CD14-positive monocyte (primary cell): ENCODE results near the gene UBE2H. TPM values are rescaled to one million over a fixed set of nuclear protein-coding genes. Genes with fewer than 3 reads are reported as not detected.

Experiments
- DNase-seq, 3 donors: peaks; one replicate each; pipeline ENCODE4 v3.0.0-alpha.2; 2011 to 2022
- H2AFZ ChIP-seq: 2 replicates; pipeline ENCODE4 v1.6.0; 2012; ENCODE audit warnings: mild to moderate bottlenecking, low read depth, low read length, inconsistent platforms; ENCODE audit not compliant: insufficient read depth, poor library complexity, severe bottlenecking
- H3K27ac ChIP-seq, 2 donors: 1 replicate in 1 of 2; 2 replicates in 1 of 2; pipeline ENCODE4 v1.5.1; 2012 to 2013; ENCODE audit warnings: low read length in 2 of 2, control low read depth in 1 of 2, inconsistent platforms in 1 of 2, low read depth in 1 of 2, mild to moderate bottlenecking in 1 of 2
- H3K27me3 ChIP-seq, 2 donors: one replicate each; pipeline versions ENCODE4 v1.6.0 to v1.6.1; 2011 to 2013; ENCODE audit warnings: low read length in 2 of 2; ENCODE audit not compliant: control insufficient read depth in 2 of 2, insufficient read depth in 2 of 2
- H3K36me3 ChIP-seq, 2 donors: replicated peaks in 1 of 2; 1 replicate in 1 of 2; 2 replicates in 1 of 2; pipeline versions ENCODE4 v1.5.1 to v1.6.1; 2012 to 2013; ENCODE audit warnings: low read length in 2 of 2, control low read depth in 1 of 2, inconsistent platforms in 1 of 2, mild to moderate bottlenecking in 1 of 2; ENCODE audit not compliant: insufficient read depth in 2 of 2, control insufficient read depth in 1 of 2
- H3K4me1 ChIP-seq, 2 donors: 1 replicate in 1 of 2; 2 replicates in 1 of 2; pipeline versions ENCODE4 v1.5.1 to v1.6.1; 2012 to 2013; ENCODE audit warnings: low read length in 2 of 2, control low read depth in 1 of 2, inconsistent platforms in 1 of 2, mild to moderate bottlenecking in 1 of 2, moderate library complexity in 1 of 2; ENCODE audit not compliant: insufficient read depth in 2 of 2, control insufficient read depth in 1 of 2
- H3K4me2 ChIP-seq: replicated peaks from 2 replicates; pipeline ENCODE3; 2012; ENCODE audit warnings: low read length, moderate library complexity, mild to moderate bottlenecking; ENCODE audit not compliant: poor library complexity, severe bottlenecking; ENCODE audit errors: extremely low read depth
- H3K4me3 ChIP-seq, 3 experiments: fragments of 200-600 bp in 1 of 3; sonication (generic) in 1 of 3; replicated peaks in 1 of 3; 1 replicate in 2 of 3; 2 replicates in 1 of 3; pipeline ENCODE4 v1.5.1; 2011 to 2013; ENCODE audit warnings: low read length in 3 of 3, mild to moderate bottlenecking in 3 of 3, control low read depth in 2 of 3, low read depth in 2 of 3, inconsistent platforms in 1 of 3, moderate library complexity in 1 of 3
- H3K79me2 ChIP-seq: 2 replicates; pipeline ENCODE4 v1.6.0; 2012; ENCODE audit warnings: mild to moderate bottlenecking, control low read depth, inconsistent platforms, low read length, moderate library complexity; ENCODE audit not compliant: insufficient read depth
- H3K9ac ChIP-seq: 2 replicates; pipeline ENCODE4 v1.6.0; 2017; ENCODE audit warnings: low read length, mild to moderate bottlenecking; ENCODE audit not compliant: insufficient read depth, poor library complexity, severe bottlenecking
- H3K9me3 ChIP-seq, 2 donors: replicated peaks in 1 of 2; 1 replicate in 1 of 2; 2 replicates in 1 of 2; pipeline versions ENCODE4 v1.5.1 to v1.6.1; 2012 to 2013; ENCODE audit warnings: low read length in 2 of 2, control low read depth in 1 of 2; ENCODE audit not compliant: control insufficient read depth in 1 of 2, insufficient read depth in 1 of 2
- H4K20me1 ChIP-seq: 2 replicates; pipeline ENCODE4 v1.6.0; 2012; ENCODE audit warnings: mild to moderate bottlenecking, low read length, control low read depth, moderate library complexity; ENCODE audit not compliant: insufficient read depth
- H3K27ac Mint-ChIP-seq, 7 donors: one replicate each; pipeline ENCODE4 v1.8.0; 2020; ENCODE audit warnings: mild to moderate bottlenecking in 7 of 7, mixed read lengths in 7 of 7, moderate library complexity in 6 of 7, inconsistent platforms in 2 of 7
- H3K27me3 Mint-ChIP-seq, 3 donors: one replicate each; pipeline ENCODE4 v1.8.0; 2021 to 2022; ENCODE audit warnings: low read depth in 3 of 3, mild to moderate bottlenecking in 3 of 3, mixed read lengths in 3 of 3, moderate library complexity in 3 of 3, inconsistent platforms in 1 of 3
- H3K36me3 Mint-ChIP-seq, 2 donors: one replicate each; pipeline ENCODE4 v1.8.0; 2020; ENCODE audit warnings: mixed read lengths in 2 of 2, inconsistent platforms in 1 of 2, mild to moderate bottlenecking in 1 of 2
- H3K4me1 Mint-ChIP-seq: one replicate; pipeline ENCODE4 v1.8.0; 2020; ENCODE audit warnings: mild to moderate bottlenecking, mixed read lengths
- H3K4me3 Mint-ChIP-seq, 2 donors: one replicate each; pipeline ENCODE4 v1.8.0; 2020; ENCODE audit warnings: mild to moderate bottlenecking in 2 of 2, mixed read lengths in 2 of 2, moderate library complexity in 1 of 2
- H3K9me3 Mint-ChIP-seq, 7 donors: one replicate each; pipeline ENCODE4 v1.8.0; 2020 to 2022; ENCODE audit warnings: mixed read lengths in 7 of 7, mild to moderate bottlenecking in 6 of 7, moderate library complexity in 6 of 7, inconsistent platforms in 2 of 7
- CTCF ChIP-seq: fragments of 200-600 bp; IDR thresholded peaks from one replicate; pipeline ENCODE4 v1.8.0; 2022; ENCODE audit warnings: antibody characterized with exemption, mild to moderate bottlenecking
- WGBS: methylation state at CpG from one replicate; pipeline ENCODE4 v1.1.5; 2013; ENCODE audit warnings: missing lambda C conversion rate; ENCODE audit not compliant: insufficient coverage; 5-methylcytosine and 5-hydroxymethylcytosine counted together
- intact Hi-C, 2 donors: fragments of 100-400 bp; cut with micrococcal nuclease; formaldehyde crosslinking; loops; one replicate each; pipeline versions ENCODE4 v1.15.0 to v1.15.1; 2023
- polyA plus RNA-seq, 3 donors: library from polyadenylated mRNA; depleted of rRNA in 1 of 3; unstranded in 2 of 3; stranded (reverse) in 1 of 3; fragments of 300-500 nt in 2 of 3; fragments of >200 nt in 1 of 3; fragmentation: Illumina TruSeq in 2 of 3; gene quantifications; 1 replicate in 2 of 3; 2 replicates in 1 of 3; pipeline ENCODE4 v1.2.3, GENCODE V29; 2012 to 2021

The UBE2H gene
- polyA plus RNA-seq, 3 donors: 12.6 to 26.0 (median 16.0) TPM

GRCh38 chr7:129907122-129907736, 45.5 kb downstream of the UBE2H start:
- H3K9ac ChIP-seq: no peak overlapping the region

GRCh38 chr7:129906700-129907099, 46.1 kb downstream of the UBE2H start:
- no CpG with 5 or more reads among the region's 5 CpGs for WGBS
- peaks cover 97% of the 10 kb centered on the region for H4K20me1 ChIP-seq
- Mint-ChIP-seq H3K36me3 (peaks cover 50 to 55% of the 10 kb centered on the region in 2 donors), H3K9me3 (no peaks in the 10 kb centered on the region), H3K27me3 (no peaks in the 10 kb centered on the region), H3K27ac (peak overlapping the region in 1 of 7 donors; percentile 15), H3K4me1 (peaks cover 24% of the 10 kb centered on the region), H3K4me3 (no peak overlapping the region)
- intact Hi-C loops: no loop called here
- no peak overlapping the region for H3K9ac ChIP-seq
- H3K27me3 ChIP-seq: no peaks in the 10 kb centered on the region
- peaks cover 4% of the 10 kb centered on the region for H3K79me2 ChIP-seq
- no peak for TF ChIP-seq CTCF
- no peak overlapping the region for H3K4me3 ChIP-seq
- peaks cover 9 to 24% of the 10 kb centered on the region in 2 donors for H3K36me3 ChIP-seq
- peaks cover 8 to 18% of the 10 kb centered on the region in 2 donors for H3K4me1 ChIP-seq
- no peaks in the 10 kb centered on the region for H3K9me3 ChIP-seq
- no peak overlapping the region for H3K27ac ChIP-seq
- H2AFZ ChIP-seq: no peak overlapping the region
- no peak for DNase-seq
- H3K4me2 ChIP-seq: no peak overlapping the region

More at GRCh38 chr7:129907122-129907736, 45.5 kb downstream of the UBE2H start:
- no peak for DNase-seq
- H2AFZ ChIP-seq: no peak overlapping the region
- H4K20me1 ChIP-seq: peaks cover 97% of the 10 kb centered on the region
- intact Hi-C loops: no loop called here
- H3K4me3 ChIP-seq: no peak overlapping the region
- H3K36me3 ChIP-seq: peaks cover 10 to 24% of the 10 kb centered on the region in 2 donors
- H3K9me3 Mint-ChIP-seq: no peaks in the 10 kb centered on the region
- peaks cover 7% of the 10 kb centered on the region for H3K79me2 ChIP-seq
- 100% methylated on average over 5 of the region's 11 CpGs for WGBS
- peaks cover 47 to 53% of the 10 kb centered on the region in 2 donors for H3K36me3 Mint-ChIP-seq
- H3K27me3 Mint-ChIP-seq: no peaks in the 10 kb centered on the region
- TF ChIP-seq CTCF: no peak
- no peak overlapping the region for H3K27ac Mint-ChIP-seq
- no peaks in the 10 kb centered on the region for H3K27me3 ChIP-seq
- H3K27ac ChIP-seq: no peak overlapping the region
- H3K4me1 ChIP-seq: peaks cover 8 to 18% of the 10 kb centered on the region in 2 donors
- H3K4me2 ChIP-seq: no peak overlapping the region
- no peaks in the 10 kb centered on the region for H3K9me3 ChIP-seq
- H3K4me3 Mint-ChIP-seq: no peak overlapping the region
- H3K4me1 Mint-ChIP-seq: peaks cover 24% of the 10 kb centered on the region
